Omental fat pad (tissue), 4 donors: Measurements from ENCODE around the gene ACTR3C. TPM values are rescaled to one million over a fixed set of nuclear protein-coding genes. Genes with fewer than 3 reads are reported as not detected.

Experiments used
- ATAC-seq: fragments of 150-250 bp; one replicate; pipeline ENCODE4 v1.9.1; 2016; ENCODE audit warnings: mild to moderate bottlenecking, moderate library complexity; ENCODE audit not compliant: low FRiP score
- DNase-seq: peaks from one replicate; pipeline ENCODE4 v3.0.0-alpha.2; 2019; ENCODE audit warnings: low spot score
- total RNA-seq, 4 donors: library from RNA; depleted of rRNA; stranded (reverse); fragments of >200 nt; gene quantifications; one replicate each; pipeline ENCODE4 v1.1.0, GENCODE V29; 2016
- TF ChIP-seq, protein P1 (sequence below), 3 donors: fragments of 450-650 bp; IDR thresholded peaks; one replicate each; pipeline ENCODE4 v1.5.1; 2016 to 2017; ENCODE audit warnings: antibody characterized with exemption in 3 of 3, mild to moderate bottlenecking in 3 of 3, moderate library complexity in 2 of 3

The ACTR3C gene
- total RNA-seq, 4 donors from 2014 or later, result 1.1 to 12.9 (median 4.9) TPM

DNA sequence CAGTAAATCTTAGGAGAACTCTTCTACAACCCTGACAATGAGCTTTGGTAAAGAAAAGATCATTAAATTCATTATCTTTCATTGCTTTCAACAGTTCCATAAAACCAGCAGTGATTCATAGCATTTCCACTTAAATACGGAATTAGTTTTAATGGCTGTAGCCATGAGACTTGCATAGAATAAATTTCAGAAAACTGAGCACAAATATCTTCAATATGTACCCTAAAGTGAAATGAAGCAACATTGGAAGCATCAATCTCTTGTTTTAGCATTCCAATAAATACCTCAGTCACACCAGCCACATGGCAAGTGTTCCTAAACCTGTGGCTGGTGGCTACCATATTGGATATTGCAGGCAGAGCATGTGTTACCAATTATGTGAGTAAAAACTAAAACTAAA lies 21.7 kb upstream of the ACTR3C start:
- TF ChIP-seq, protein P1, sequence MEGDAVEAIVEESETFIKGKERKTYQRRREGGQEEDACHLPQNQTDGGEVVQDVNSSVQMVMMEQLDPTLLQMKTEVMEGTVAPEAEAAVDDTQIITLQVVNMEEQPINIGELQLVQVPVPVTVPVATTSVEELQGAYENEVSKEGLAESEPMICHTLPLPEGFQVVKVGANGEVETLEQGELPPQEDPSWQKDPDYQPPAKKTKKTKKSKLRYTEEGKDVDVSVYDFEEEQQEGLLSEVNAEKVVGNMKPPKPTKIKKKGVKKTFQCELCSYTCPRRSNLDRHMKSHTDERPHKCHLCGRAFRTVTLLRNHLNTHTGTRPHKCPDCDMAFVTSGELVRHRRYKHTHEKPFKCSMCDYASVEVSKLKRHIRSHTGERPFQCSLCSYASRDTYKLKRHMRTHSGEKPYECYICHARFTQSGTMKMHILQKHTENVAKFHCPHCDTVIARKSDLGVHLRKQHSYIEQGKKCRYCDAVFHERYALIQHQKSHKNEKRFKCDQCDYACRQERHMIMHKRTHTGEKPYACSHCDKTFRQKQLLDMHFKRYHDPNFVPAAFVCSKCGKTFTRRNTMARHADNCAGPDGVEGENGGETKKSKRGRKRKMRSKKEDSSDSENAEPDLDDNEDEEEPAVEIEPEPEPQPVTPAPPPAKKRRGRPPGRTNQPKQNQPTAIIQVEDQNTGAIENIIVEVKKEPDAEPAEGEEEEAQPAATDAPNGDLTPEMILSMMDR (IDR thresholded peaks at IDR 0.05), result no peak
- DNase-seq (no peak), ATAC-seq (no peak)

DNA sequence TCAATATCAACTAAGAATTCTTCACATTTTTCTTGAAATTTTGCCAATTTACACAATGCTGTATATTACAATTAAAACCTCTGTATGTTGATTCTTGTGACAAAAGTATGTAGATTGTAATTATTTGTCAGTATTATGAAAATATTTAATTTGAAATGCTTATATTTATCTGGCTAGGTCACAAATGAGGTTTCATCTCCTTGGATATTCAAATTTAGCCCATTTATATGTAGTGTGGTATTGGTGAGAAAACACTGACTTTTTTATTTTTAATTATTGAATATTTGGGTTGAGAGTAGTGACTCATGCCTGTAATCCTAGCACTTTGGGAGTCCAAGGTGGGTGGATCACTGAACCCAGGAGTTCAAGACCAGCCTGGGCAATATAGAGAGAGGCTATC lies 21.0 kb upstream of the ACTR3C start:
- ATAC-seq (no peak), DNase-seq (no peak)
- TF ChIP-seq, protein P1 (IDR thresholded peaks at IDR 0.05), result no peak

DNA sequence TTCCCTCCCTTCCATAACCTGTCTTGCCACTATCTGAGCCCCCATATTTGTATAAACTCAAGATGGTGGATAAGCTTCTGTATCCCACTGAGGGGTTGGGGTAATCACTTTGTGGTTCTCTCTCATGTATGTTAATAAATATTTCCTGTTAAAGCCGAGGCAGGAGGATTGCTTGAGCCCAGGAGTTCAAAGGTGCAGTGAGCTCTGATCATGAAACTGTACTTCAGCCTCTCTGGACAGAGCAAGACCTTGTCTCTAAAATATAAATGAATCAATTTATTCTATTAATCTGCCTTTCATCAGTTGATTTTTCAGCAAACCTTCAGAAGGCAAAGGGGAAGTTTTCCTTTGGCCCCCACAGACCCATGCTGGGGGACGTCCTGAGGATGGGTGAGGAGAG lies 19.9 kb upstream of the ACTR3C start:
- ATAC-seq (no peak), DNase-seq (no peak)
- TF ChIP-seq, protein P1 (IDR thresholded peaks at IDR 0.05), result no peak

DNA sequence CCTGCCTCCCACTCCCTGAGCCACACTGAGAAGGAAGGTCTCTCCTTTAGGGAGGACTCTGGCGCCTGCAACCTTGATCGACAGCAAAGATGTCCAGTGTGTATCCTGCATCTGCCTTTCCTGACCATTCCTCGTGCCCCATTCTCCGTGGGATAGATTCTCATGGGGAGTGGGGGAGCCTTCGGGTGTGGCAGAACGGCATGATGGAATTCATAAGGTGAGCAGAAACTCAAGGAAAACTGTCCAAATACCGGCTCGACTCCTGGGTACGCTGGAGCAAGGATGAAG lies 18.7 kb upstream of the ACTR3C start:
- peak; percentile 39 for ATAC-seq
- DNase-seq, result no peak
- TF ChIP-seq, protein P1 (IDR thresholded peaks at IDR 0.05), result no peak

DNA sequence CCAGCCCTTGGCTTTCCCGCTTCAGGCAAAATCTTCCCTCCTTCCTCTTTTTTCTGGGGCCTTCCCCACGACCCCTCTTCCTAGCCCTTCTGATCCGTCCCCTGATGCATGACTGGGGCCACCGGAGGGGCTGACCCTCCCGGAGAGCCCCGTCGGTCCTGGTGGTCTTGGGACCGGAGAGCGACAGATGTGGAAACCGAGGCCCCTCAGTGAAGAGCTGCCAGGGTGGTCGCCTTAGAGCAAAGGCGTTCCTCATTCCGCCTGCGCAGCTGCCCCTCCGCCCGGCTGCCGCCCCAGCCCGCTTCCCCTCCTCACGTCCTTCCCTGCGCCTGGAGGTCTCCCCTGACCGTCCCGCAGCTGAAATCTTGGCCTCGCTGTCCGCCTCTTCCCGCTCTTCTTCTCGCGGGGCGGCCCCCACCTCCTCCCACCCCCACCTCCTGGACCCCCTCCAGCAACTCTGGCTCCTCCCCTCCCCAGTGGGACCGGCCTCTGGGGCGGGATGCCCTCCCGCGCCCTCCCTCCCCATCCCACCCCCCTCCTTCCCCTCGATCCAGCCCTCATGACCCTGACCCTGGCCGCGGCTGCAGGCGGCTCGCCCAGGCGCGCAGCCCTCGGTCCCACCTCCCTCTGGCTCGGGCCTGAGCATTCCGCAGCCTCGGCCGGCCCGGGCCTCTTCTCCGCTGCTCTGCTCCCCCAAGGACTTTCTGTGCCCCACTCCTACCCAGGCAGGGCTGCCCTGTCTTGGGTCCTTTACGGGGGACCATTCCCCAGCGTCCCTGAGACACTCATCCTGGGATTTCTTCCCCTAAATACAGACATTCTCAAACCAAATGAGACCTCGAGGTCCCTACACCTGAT lies 18.1 kb upstream of the ACTR3C start, which contains the start of gene RARRES2:
TSS of gene RARRES2 (minus strand) at position 367 of the 858 bp plus-strand sequence. CDS start 1,020 bp downstream, outside the sequence.
- ATAC-seq (peak; percentile 78), DNase-seq (no peak)
- TF ChIP-seq, protein P1 (IDR thresholded peaks at IDR 0.05), result no peak

DNA sequence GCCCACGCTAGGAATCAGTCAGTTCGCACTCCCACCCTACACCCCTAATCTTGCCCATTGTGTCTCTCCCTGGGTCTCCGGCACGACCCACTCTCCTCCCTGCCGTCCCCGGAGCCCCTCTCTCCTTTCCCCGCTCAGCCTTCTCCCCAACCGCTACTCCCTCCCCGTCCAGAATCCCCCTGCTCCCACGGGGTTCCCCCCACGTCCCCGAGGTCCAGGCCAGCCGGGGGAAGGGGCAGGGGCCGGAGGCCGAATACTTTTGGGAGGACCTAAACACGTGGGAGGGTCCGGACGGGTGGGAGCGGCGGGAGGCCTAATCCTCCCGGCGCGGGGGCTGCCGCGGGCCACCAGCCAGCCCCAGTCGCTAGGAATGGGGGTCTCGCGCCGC lies 17.5 kb upstream of the ACTR3C start:
- no peak for DNase-seq
- peak; percentile 5 for ATAC-seq
- TF ChIP-seq, protein P1 (IDR thresholded peaks at IDR 0.05), result no peak
